Hepatocyte (in vitro differentiated cells): Measurements from ENCODE around the gene SLAMF1. TPM values are rescaled to one million over a fixed set of nuclear protein-coding genes. Genes with fewer than 3 reads are reported as not detected.
"Not testable (repeated sequence)": the region's sequence is repeated elsewhere in the genome, so short reads cannot be mapped to it uniquely, and the experiment has no call there.

Experiments
- DNase-seq: peaks from one replicate; pipeline ENCODE4 v3.0.0-alpha.2; 2016; ENCODE audit warnings: low spot score
- H2AFZ ChIP-seq: fragments of 200-600 bp; sonication (generic); 2 replicates; pipeline ENCODE4 v1.6.0; 2016; ENCODE audit warnings: antibody characterized with exemption, mild to moderate bottlenecking
- H3K27ac ChIP-seq: fragments of 200-600 bp; sonication (generic); 2 replicates; pipeline ENCODE4 v1.5.1; 2016; ENCODE audit warnings: mild to moderate bottlenecking
- H3K27me3 ChIP-seq: fragments of 200-600 bp; sonication (generic); 2 replicates; pipeline ENCODE4 v1.6.1; 2016
- H3K36me3 ChIP-seq: fragments of 200-600 bp; sonication (generic); replicated peaks from 2 replicates; pipeline ENCODE4 v1.5.1; 2016; ENCODE audit warnings: low read depth; ENCODE audit not compliant: insufficient read depth
- H3K4me1 ChIP-seq: fragments of 200-600 bp; sonication (generic); 2 replicates; pipeline ENCODE4 v1.5.1; 2016; ENCODE audit warnings: mild to moderate bottlenecking, moderate library complexity; ENCODE audit not compliant: insufficient read depth
- H3K4me2 ChIP-seq: fragments of 200-600 bp; sonication (generic); 2 replicates; pipeline ENCODE4 v1.6.0; 2016
- H3K4me3 ChIP-seq: fragments of 200-600 bp; sonication (generic); 2 replicates; pipeline ENCODE4 v1.5.1; 2016; ENCODE audit warnings: mild to moderate bottlenecking
- H3K79me2 ChIP-seq: fragments of 200-600 bp; sonication (generic); 2 replicates; pipeline ENCODE4 v1.6.0; 2017; ENCODE audit warnings: mild to moderate bottlenecking
- H3K9me2 ChIP-seq: fragments of 200-600 bp; sonication (generic); replicated peaks from 2 replicates; pipeline ENCODE4 v1.6.0; 2017; ENCODE audit warnings: mild to moderate bottlenecking; ENCODE audit not compliant: insufficient read depth
- H3K9me3 ChIP-seq: fragments of 200-600 bp; sonication (generic); 2 replicates; pipeline ENCODE4 v1.5.1; 2016; ENCODE audit warnings: low read depth, mild to moderate bottlenecking
- H4K20me1 ChIP-seq: fragments of 200-600 bp; sonication (generic); 2 replicates; pipeline ENCODE4 v1.6.0; 2016; ENCODE audit warnings: mild to moderate bottlenecking; ENCODE audit not compliant: insufficient read depth, poor library complexity, severe bottlenecking
- CTCF ChIP-seq: fragments of 200-600 bp; sonication (generic); IDR thresholded peaks from 2 replicates; pipeline ENCODE4 v1.5.1; 2016; ENCODE audit warnings: antibody characterized with exemption, mild to moderate bottlenecking; ENCODE audit not compliant: poor library complexity
- EZH2 ChIP-seq: fragments of 200-600 bp; sonication (generic); IDR thresholded peaks from 2 replicates; pipeline ENCODE4 v1.6.1; 2016; ENCODE audit warnings: antibody characterized with exemption, mild to moderate bottlenecking, borderline replicate concordance
- EZH2phosphoT487 ChIP-seq: fragments of 200-600 bp; sonication (generic); IDR thresholded peaks from one replicate; pipeline ENCODE4 v1.6.1; 2018; ENCODE audit warnings: antibody characterized with exemption, mild to moderate bottlenecking, low read depth, moderate library complexity; ENCODE audit not compliant: unreplicated experiment, severe bottlenecking
- WGBS: methylation state at CpG from one replicate; pipeline ENCODE4 v1.1.6; 2016; ENCODE audit warnings: low lambda C conversion rate; ENCODE audit errors: missing lambda C conversion rate; 5-methylcytosine and 5-hydroxymethylcytosine counted together
- polyA plus RNA-seq: library from polyadenylated mRNA; unstranded; fragments of >200 nt; fragmentation: Nextera tagmentation; extraction: Ambion mirVana; gene quantifications from 2 replicates; pipeline ENCODE4 v1.2.1, GENCODE V29; 2016
- total RNA-seq: library from RNA; depleted of rRNA; stranded (reverse); fragments of >200 nt; gene quantifications from 2 replicates; pipeline ENCODE4 v1.2.3, GENCODE V29; 2014

The SLAMF1 gene
- total and polyA plus RNA-seq, 2 experiments from 2014 or later: 1.2 to 2.1 TPM

- DNase-seq: no peak
- Histone ChIP-seq H3K36me3 (no peaks in the 10 kb centered on the region), H3K79me2 (no peaks in the 10 kb centered on the region), H3K27me3 (no peaks in the 10 kb centered on the region), H3K9me2 (no peaks in the 10 kb centered on the region), H4K20me1 (no peaks in the 10 kb centered on the region), H3K4me1 (no peaks in the 10 kb centered on the region), H3K27ac (no peak overlapping the region), H3K4me3 (no peak overlapping the region), H3K4me2 (no peak overlapping the region), H3K9me3 (peaks cover 5% of the 10 kb centered on the region), H2AFZ (no peak overlapping the region)
- TF ChIP-seq EZH2phosphoT487: no peak
- no peak for TF ChIP-seq CTCF
- no peak for TF ChIP-seq EZH2
- WGBS: 89% methylated on average over 4 of the region's 4 CpGs
Measured at GRCh38 chr1:160560045-160560705, 86.7 kb downstream of the SLAMF1 start.

- H3K4me3 ChIP-seq, DNase-seq, H3K27me3 ChIP-seq, H3K27ac ChIP-seq, H3K9me2 ChIP-seq, H3K9me3 ChIP-seq, H3K4me2 ChIP-seq, H2AFZ ChIP-seq, H3K36me3 ChIP-seq, H3K79me2 ChIP-seq, H4K20me1 ChIP-seq, H3K4me1 ChIP-seq: not testable (repeated sequence)
- WGBS: 94% methylated on average over 3 of the region's 3 CpGs
Measured at GRCh38 chr1:160559437-160559836, 87.4 kb downstream of the SLAMF1 start.

- Histone ChIP-seq H3K27ac (no peak overlapping the region), H3K9me3 (peaks cover 5% of the 10 kb centered on the region), H3K79me2 (no peaks in the 10 kb centered on the region), H3K4me3 (no peak overlapping the region), H2AFZ (no peak overlapping the region), H3K4me2 (no peak overlapping the region), H3K36me3 (no peaks in the 10 kb centered on the region), H3K4me1 (no peaks in the 10 kb centered on the region), H3K27me3 (no peaks in the 10 kb centered on the region), H4K20me1 (no peaks in the 10 kb centered on the region), H3K9me2 (no peaks in the 10 kb centered on the region)
- DNase-seq: no peak
- WGBS: 83% methylated on average over 4 of the region's 4 CpGs
- TF ChIP-seq EZH2 (no peak), EZH2phosphoT487 (no peak), CTCF (no peak)
Measured at GRCh38 chr1:160558660-160559380, 88.0 kb downstream of the SLAMF1 start.

Other genes starting within 250 kb of the SLAMF1 start
- gene VANGL2, start 246.5 kb downstream of the SLAMF1 start, total RNA-seq: 9.7 and 10.9 TPM in 2 replicates
- gene VANGL2, start 246.5 kb downstream of the SLAMF1 start, polyA plus RNA-seq: 8.2 and 8.9 TPM in 2 replicates
- gene SLAMF6, start 123.8 kb downstream of the SLAMF1 start, total RNA-seq: not detected in 2 replicates
- gene SLAMF6, start 123.8 kb downstream of the SLAMF1 start, polyA plus RNA-seq: not detected in 2 replicates
- gene CD84, start 67.5 kb downstream of the SLAMF1 start, total RNA-seq: 0.23 and 0.60 TPM in 2 replicates
- 0.74 TPM in 1 of 2 replicates, not detected in the other for gene CD84, start 67.5 kb downstream of the SLAMF1 start, polyA plus RNA-seq
- gene CD48, start 64.8 kb upstream of the SLAMF1 start, total RNA-seq: 0.30 and 0.68 TPM in 2 replicates
- not detected in 2 replicates for gene CD48, start 64.8 kb upstream of the SLAMF1 start, polyA plus RNA-seq
- gene SLAMF7, start 92.2 kb upstream of the SLAMF1 start, total RNA-seq: 0.07 TPM in 1 of 2 replicates, not detected in the other
- gene SLAMF7, start 92.2 kb upstream of the SLAMF1 start, polyA plus RNA-seq: not detected in 2 replicates
- not detected in 2 replicates for gene LY9, start 149.1 kb upstream of the SLAMF1 start, total RNA-seq
- not detected in 2 replicates for gene LY9, start 149.1 kb upstream of the SLAMF1 start, polyA plus RNA-seq
- 0.47 and 0.48 TPM in 2 replicates for gene CD244, start 215.8 kb upstream of the SLAMF1 start, total RNA-seq
- gene CD244, start 215.8 kb upstream of the SLAMF1 start, polyA plus RNA-seq: 1.1 and 1.2 TPM in 2 replicates
- 9.0 and 11.3 TPM in 2 replicates for gene ITLN1, start 238.1 kb upstream of the SLAMF1 start, total RNA-seq
- gene ITLN1, start 238.1 kb upstream of the SLAMF1 start, polyA plus RNA-seq: 7.4 and 34.9 TPM in 2 replicates